ENCODE results near the gene NPY4R.
"Not testable (repeated sequence)": the region's sequence is repeated elsewhere in the genome, so short reads cannot be mapped to it uniquely, and the experiment has no call there.

DNA sequence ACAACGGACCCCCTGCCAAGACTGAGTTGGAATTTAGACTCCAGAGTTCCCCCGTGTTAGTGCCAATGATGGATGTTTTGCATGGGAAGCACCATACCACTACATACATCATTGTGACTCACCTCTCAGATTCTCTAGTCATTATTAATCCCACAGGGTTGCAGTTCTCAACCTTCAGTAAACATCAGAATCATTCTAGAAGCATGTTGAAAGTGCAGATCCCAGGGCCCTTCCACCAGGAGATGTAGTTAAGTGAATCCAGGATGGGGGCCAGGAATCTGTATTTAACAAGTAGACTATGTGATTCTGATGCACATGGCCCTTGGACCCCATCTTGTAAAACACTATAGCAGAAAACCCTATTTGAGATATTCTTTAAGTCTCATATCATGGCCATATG lies 2.1 kb downstream of the NPY4R start:
- TF ChIP-seq, protein P1, sequence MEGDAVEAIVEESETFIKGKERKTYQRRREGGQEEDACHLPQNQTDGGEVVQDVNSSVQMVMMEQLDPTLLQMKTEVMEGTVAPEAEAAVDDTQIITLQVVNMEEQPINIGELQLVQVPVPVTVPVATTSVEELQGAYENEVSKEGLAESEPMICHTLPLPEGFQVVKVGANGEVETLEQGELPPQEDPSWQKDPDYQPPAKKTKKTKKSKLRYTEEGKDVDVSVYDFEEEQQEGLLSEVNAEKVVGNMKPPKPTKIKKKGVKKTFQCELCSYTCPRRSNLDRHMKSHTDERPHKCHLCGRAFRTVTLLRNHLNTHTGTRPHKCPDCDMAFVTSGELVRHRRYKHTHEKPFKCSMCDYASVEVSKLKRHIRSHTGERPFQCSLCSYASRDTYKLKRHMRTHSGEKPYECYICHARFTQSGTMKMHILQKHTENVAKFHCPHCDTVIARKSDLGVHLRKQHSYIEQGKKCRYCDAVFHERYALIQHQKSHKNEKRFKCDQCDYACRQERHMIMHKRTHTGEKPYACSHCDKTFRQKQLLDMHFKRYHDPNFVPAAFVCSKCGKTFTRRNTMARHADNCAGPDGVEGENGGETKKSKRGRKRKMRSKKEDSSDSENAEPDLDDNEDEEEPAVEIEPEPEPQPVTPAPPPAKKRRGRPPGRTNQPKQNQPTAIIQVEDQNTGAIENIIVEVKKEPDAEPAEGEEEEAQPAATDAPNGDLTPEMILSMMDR (IDR thresholded peaks at IDR 0.05; ENCODE audit: insufficient read depth, low read length, poor library complexity, severe bottlenecking): not testable (repeated sequence)
- not testable (repeated sequence) for TF ChIP-seq EZH2phosphoT487 (conservative IDR thresholded peaks at IDR 0.05; ENCODE audit: low read length)
